ENCODE measurements around the gene R3HDM2. TPM values are rescaled to one million over a fixed set of nuclear protein-coding genes. Genes with fewer than 3 reads are reported as not detected.
A peak's percentile ranks its signal among the peaks of the same experiment; 100 is the strongest.
"Not testable (repeated sequence)": the region's sequence is repeated elsewhere in the genome, so short reads cannot be mapped to it uniquely, and the experiment has no call there.

The R3HDM2 gene
- total and polyA plus RNA-seq, 2 experiments from 2014 or later = 13.4 to 28.7 TPM

DNA sequence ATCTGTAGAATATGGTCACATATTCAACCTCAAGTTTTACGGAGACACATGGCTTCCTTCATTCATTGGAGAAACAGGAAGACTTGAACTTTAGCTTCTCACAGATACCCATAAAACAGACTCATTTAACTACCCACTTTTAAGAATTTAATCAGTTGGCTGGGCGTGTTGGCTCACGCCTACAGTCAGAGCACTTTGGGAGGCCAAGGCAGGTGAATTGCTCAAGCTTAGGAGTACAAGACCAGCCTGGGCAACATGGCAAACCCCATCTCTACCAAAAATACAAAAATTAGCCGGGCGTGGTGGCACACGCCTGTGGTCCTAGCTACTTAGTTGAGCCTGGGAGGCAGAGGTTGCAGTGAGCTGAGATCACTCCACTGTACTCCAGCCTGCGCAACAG, 115.2 kb downstream of the R3HDM2 start:
- TF ChIP-seq, protein P1, sequence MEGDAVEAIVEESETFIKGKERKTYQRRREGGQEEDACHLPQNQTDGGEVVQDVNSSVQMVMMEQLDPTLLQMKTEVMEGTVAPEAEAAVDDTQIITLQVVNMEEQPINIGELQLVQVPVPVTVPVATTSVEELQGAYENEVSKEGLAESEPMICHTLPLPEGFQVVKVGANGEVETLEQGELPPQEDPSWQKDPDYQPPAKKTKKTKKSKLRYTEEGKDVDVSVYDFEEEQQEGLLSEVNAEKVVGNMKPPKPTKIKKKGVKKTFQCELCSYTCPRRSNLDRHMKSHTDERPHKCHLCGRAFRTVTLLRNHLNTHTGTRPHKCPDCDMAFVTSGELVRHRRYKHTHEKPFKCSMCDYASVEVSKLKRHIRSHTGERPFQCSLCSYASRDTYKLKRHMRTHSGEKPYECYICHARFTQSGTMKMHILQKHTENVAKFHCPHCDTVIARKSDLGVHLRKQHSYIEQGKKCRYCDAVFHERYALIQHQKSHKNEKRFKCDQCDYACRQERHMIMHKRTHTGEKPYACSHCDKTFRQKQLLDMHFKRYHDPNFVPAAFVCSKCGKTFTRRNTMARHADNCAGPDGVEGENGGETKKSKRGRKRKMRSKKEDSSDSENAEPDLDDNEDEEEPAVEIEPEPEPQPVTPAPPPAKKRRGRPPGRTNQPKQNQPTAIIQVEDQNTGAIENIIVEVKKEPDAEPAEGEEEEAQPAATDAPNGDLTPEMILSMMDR (IDR thresholded peaks at IDR 0.05; ENCODE audit: poor library complexity) = no peak
- no peak for TF ChIP-seq EZH2 (IDR thresholded peaks at IDR 0.05; ENCODE audit: borderline replicate concordance)
- Histone ChIP-seq H3K79me2 (no peaks in the 10 kb centered on the region), H3K9me2 (replicated peaks; ENCODE audit: insufficient read depth) (no peaks in the 10 kb centered on the region), H3K9me3 (ENCODE audit: low read depth) (no peaks in the 10 kb centered on the region), H3K4me1 (ENCODE audit: insufficient read depth) (peaks cover 4% of the 10 kb centered on the region), H3K27ac (no peak overlapping the region), H2AFZ (no peak overlapping the region), H3K36me3 (replicated peaks; ENCODE audit: insufficient read depth, low read depth) (no peaks in the 10 kb centered on the region), H3K27me3 (no peaks in the 10 kb centered on the region), H3K4me2 (no peak overlapping the region), H4K20me1 (ENCODE audit: insufficient read depth, poor library complexity, severe bottlenecking) (no peaks in the 10 kb centered on the region), H3K4me3 (no peak overlapping the region)
- 98% methylated on average over 7 of the region's 7 CpGs for WGBS (ENCODE audit: low lambda C conversion rate, missing lambda C conversion rate)
- DNase-seq (ENCODE audit: low spot score) = no peak

DNA sequence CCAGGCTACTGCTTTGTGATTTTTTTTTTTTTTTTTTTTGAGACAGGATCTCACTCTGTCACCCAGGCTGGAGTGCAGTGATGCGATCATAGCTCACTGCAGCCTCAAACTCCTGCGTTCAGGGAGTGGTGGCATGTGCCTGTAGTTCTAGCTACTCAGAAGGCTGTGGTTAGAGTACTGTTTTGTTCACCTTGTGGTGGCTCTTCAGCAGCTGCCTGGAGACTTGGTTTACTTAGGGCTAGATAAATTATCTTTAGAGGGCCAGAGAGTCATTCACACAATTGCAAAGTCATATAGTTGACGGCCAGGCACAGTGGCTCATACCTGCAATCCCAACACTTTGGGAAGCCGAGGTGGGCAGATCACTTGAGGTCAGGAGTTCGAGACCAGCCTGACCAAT, 118.6 kb downstream of the R3HDM2 start:
- not testable (repeated sequence) for H3K79me2 ChIP-seq; H3K27ac ChIP-seq; H3K4me2 ChIP-seq; H3K9me3 ChIP-seq (ENCODE audit: low read depth); H3K4me3 ChIP-seq; DNase-seq (ENCODE audit: low spot score); H3K4me1 ChIP-seq (ENCODE audit: insufficient read depth); H3K27me3 ChIP-seq; H4K20me1 ChIP-seq (ENCODE audit: insufficient read depth, poor library complexity, severe bottlenecking); H2AFZ ChIP-seq; H3K9me2 ChIP-seq (replicated peaks; ENCODE audit: insufficient read depth); H3K36me3 ChIP-seq (replicated peaks; ENCODE audit: insufficient read depth, low read depth)
- WGBS (ENCODE audit: low lambda C conversion rate, missing lambda C conversion rate) = 89% methylated on average over 5 of the region's 5 CpGs

DNA sequence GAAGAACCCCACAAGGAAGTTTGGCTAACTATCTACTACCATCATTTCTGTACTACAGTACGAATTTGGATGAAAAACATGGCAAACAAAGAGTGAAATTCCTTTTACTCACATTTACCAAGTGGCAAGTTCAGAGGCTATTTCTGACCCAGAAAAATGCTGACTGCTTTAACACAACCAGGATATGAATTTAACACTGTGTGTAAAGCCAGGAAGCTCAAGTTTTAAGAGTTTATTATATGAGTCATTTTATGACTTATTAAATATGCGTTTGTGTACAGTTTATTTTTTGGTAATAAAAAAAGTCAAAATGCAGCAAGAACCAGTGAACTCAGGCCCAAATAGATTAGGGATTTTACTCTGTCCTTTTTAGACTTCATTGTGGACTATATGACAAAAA, 121.4 kb downstream of the R3HDM2 start:
- Histone ChIP-seq H3K4me2 (no peak overlapping the region), H2AFZ (no peak overlapping the region), H3K27me3 (no peaks in the 10 kb centered on the region)

DNA sequence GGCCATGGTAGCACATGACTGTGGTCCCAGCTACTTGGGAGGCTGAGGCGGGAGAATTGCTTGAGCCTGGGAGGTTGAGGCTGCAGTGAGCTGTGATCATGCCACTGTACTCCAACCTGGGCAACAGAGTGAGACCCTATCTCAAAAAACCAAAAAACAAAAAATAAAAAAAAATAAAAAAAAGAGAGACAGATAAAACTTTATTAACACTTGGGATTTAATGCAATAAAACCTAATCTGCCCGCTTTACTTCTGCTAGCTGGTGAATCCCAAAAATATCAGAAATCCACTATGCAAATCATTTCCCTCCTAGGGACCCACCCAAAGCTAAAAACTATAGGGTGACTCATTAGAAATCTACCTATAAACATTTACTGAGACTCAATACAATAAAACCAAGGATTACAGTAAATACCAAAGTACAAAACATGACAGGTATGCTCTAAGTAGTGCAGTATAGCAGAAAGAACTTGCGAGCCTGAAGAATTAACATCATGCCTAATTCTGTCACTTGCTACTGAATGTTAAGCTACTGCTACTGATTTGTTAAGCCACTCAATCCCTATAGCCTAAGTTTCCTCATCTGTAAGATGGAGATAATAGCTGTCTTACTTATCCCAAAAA, 129.8 kb downstream of the R3HDM2 start:
- no peaks in the 10 kb centered on the region for H4K20me1 ChIP-seq (ENCODE audit: insufficient read depth, poor library complexity, severe bottlenecking)
- H2AFZ ChIP-seq = no peak overlapping the region
- no peaks in the 10 kb centered on the region for H3K27me3 ChIP-seq
- no peaks in the 10 kb centered on the region for H3K9me2 ChIP-seq (replicated peaks; ENCODE audit: insufficient read depth)
- no peak overlapping the region for H3K4me3 ChIP-seq
- TF ChIP-seq EZH2phosphoT487 (IDR thresholded peaks at IDR 0.05; ENCODE audit: low read depth, severe bottlenecking, unreplicated experiment) (no peak), EZH2 (IDR thresholded peaks at IDR 0.05; ENCODE audit: borderline replicate concordance) (no peak)
- TF ChIP-seq, protein P1 (IDR thresholded peaks at IDR 0.05; ENCODE audit: poor library complexity) = no peak
- H3K4me1 ChIP-seq (ENCODE audit: insufficient read depth) = no peaks in the 10 kb centered on the region
- 96% methylated on average over 3 of the region's 3 CpGs for WGBS (ENCODE audit: low lambda C conversion rate, missing lambda C conversion rate)
- H3K4me2 ChIP-seq = no peak overlapping the region
- no peaks in the 10 kb centered on the region for H3K9me3 ChIP-seq (ENCODE audit: low read depth)
- no peaks in the 10 kb centered on the region for H3K36me3 ChIP-seq (replicated peaks; ENCODE audit: insufficient read depth, low read depth)
- no peak overlapping the region for H3K27ac ChIP-seq
- no peaks in the 10 kb centered on the region for H3K79me2 ChIP-seq
- DNase-seq (ENCODE audit: low spot score) = no peak

More for the DNA sequence above, 121.4 kb downstream of the R3HDM2 start:
- WGBS (ENCODE audit: low lambda C conversion rate, missing lambda C conversion rate) = 79% methylated on average over 2 of the region's 2 CpGs
- Histone ChIP-seq H3K79me2 (no peaks in the 10 kb centered on the region), H3K27ac (peak overlapping the region; percentile 25), H3K4me1 (ENCODE audit: insufficient read depth) (no peaks in the 10 kb centered on the region), H3K9me3 (ENCODE audit: low read depth) (no peaks in the 10 kb centered on the region), H3K36me3 (replicated peaks; ENCODE audit: insufficient read depth, low read depth) (no peaks in the 10 kb centered on the region), H4K20me1 (ENCODE audit: insufficient read depth, poor library complexity, severe bottlenecking) (no peaks in the 10 kb centered on the region), H3K9me2 (replicated peaks; ENCODE audit: insufficient read depth) (no peaks in the 10 kb centered on the region), H3K4me3 (no peak overlapping the region)
- no peak for TF ChIP-seq EZH2 (IDR thresholded peaks at IDR 0.05; ENCODE audit: borderline replicate concordance)
- TF ChIP-seq EZH2phosphoT487 (IDR thresholded peaks at IDR 0.05; ENCODE audit: low read depth, severe bottlenecking, unreplicated experiment) = no peak
- TF ChIP-seq, protein P1 (IDR thresholded peaks at IDR 0.05; ENCODE audit: poor library complexity) = no peak
- DNase-seq (ENCODE audit: low spot score) = no peak
